Renal cortex interstitium (tissue), 11 donors: ENCODE data around the gene DBT. TPM values are rescaled to one million over a fixed set of nuclear protein-coding genes. Genes with fewer than 3 reads are reported as not detected.

Experiments
- DNase-seq, 11 donors: peaks; one replicate each; pipeline ENCODE4 v3.0.0-alpha.2; 2013; ENCODE audit warnings: low read depth in 9 of 11, low spot score in 4 of 11; ENCODE audit errors: extremely low read depth in 1 of 11
- polyA plus RNA-seq, 3 donors: library from polyadenylated mRNA; unstranded; fragments of 120-200 nt; gene quantifications; one replicate each; pipeline ENCODE4 v1.2.1, GENCODE V29; 2013; ENCODE audit not compliant: insufficient read length in 3 of 3

DBT gene
- polyA plus RNA-seq, 3 donors = 20.2 to 30.0 (median 27.0) TPM

- DNase-seq = no peak
Measured at GRCh38 chr1:100152271-100152670, 97.4 kb downstream of the DBT start.

- no peak for DNase-seq
Measured at GRCh38 chr1:100151679-100152078, 98.0 kb downstream of the DBT start.

- DNase-seq = no peak
Measured at GRCh38 chr1:100147875-100148274, 101.8 kb downstream of the DBT start.

GRCh38 chr1:100146958-100147357 is 102.7 kb downstream of the DBT start:
- DNase-seq = no peak

GRCh38 chr1:100145116-100145515 is 104.5 kb downstream of the DBT start:
- DNase-seq = no peak

GRCh38 chr1:100142343-100142742 is 107.3 kb downstream of the DBT start:
- no peak for DNase-seq

- DNase-seq = no peak
Measured at GRCh38 chr1:100141192-100141591, 108.4 kb downstream of the DBT start.

- DNase-seq = no peak
Measured at GRCh38 chr1:100137602-100138001, 112.0 kb downstream of the DBT start.

Other genes starting within 250 kb of the DBT start
- 10 to 100 TPM in 1 of 3 donors, 1 to 10 TPM in 2; 7.9 to 10.5 (median 8.0) TPM for gene SASS6, start 116.9 kb downstream of the DBT start, polyA plus RNA-seq
- gene TRMT13, start 116.7 kb downstream of the DBT start, polyA plus RNA-seq = 10 to 100 TPM; 25.3 to 42.3 (median 33.9) TPM
- gene LRRC39, start 71.6 kb downstream of the DBT start, polyA plus RNA-seq = 1 to 10 TPM; 1.8 to 3.3 (median 2.3) TPM
- gene RTCA, start 16.4 kb upstream of the DBT start, polyA plus RNA-seq = 10 to 100 TPM; 29.9 to 36.7 (median 34.6) TPM
- gene CDC14A, start 102.7 kb upstream of the DBT start, polyA plus RNA-seq = 10 to 100 TPM; 27.2 to 31.8 (median 28.7) TPM